ENCODE measurements around the gene SLC35F3. TPM values are rescaled to one million over a fixed set of nuclear protein-coding genes. Genes with fewer than 3 reads are reported as not detected.

SLC35F3 gene
- polyA plus RNA-seq, 1 donor from 2014 or later: 13.9 TPM

DNA sequence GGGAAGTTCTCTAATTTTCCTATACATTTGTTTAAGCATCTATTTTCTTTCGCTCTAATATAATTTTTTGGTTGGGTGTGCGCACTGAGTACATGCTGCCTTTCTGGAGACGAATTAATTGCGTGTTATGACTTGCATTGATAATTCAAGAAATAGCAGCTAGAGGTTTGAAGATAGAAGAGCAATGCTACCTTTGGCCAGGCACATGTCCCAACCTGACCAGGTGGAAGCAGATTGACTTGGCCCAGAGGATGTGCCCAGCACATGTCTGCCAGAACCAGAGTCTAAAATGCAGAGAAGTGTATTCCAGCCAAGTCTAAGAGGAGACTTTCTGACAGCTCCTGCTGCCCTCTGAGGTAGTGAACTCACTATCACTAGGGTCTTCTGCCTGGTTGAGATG lies 114.3 kb downstream of the SLC35F3 start:
- Histone ChIP-seq H3K79me2 (replicated peaks; ENCODE audit: insufficient read depth, low read length) (no peaks in the 10 kb centered on the region), H3K27me3 (ENCODE audit: insufficient read depth, low read depth, low read length) (no peaks in the 10 kb centered on the region), H2AFZ (ENCODE audit: low read depth, low read length) (no peak overlapping the region), H3K4me2 (ENCODE audit: low read length) (no peak overlapping the region), H3F3A (ENCODE audit: insufficient read depth, low read length, poor library complexity, severe bottlenecking) (no peaks in the 10 kb centered on the region), H3K27ac (ENCODE audit: low read length) (no peak overlapping the region), H4K20me1 (ENCODE audit: insufficient read depth) (no peaks in the 10 kb centered on the region), H3K9me2 (ENCODE audit: insufficient read depth, low read length) (no peaks in the 10 kb centered on the region), H3K36me3 (ENCODE audit: insufficient read depth, low read length) (no peaks in the 10 kb centered on the region), H3K9ac (ENCODE audit: low read length) (no peak overlapping the region), H3K4me3 (ENCODE audit: low read length) (no peak overlapping the region), H3K9me3 (ENCODE audit: low read length) (no peaks in the 10 kb centered on the region)
- no peak for TF ChIP-seq EP300 (conservative IDR thresholded peaks at IDR 0.05; ENCODE audit: poor library complexity, severe bottlenecking)
- no peak for TF ChIP-seq TAF1 (IDR thresholded peaks at IDR 0.05; ENCODE audit: low read depth)
- TF ChIP-seq SMC3 (conservative IDR thresholded peaks at IDR 0.05; ENCODE audit: poor library complexity): no peak
- TF ChIP-seq, protein P1, sequence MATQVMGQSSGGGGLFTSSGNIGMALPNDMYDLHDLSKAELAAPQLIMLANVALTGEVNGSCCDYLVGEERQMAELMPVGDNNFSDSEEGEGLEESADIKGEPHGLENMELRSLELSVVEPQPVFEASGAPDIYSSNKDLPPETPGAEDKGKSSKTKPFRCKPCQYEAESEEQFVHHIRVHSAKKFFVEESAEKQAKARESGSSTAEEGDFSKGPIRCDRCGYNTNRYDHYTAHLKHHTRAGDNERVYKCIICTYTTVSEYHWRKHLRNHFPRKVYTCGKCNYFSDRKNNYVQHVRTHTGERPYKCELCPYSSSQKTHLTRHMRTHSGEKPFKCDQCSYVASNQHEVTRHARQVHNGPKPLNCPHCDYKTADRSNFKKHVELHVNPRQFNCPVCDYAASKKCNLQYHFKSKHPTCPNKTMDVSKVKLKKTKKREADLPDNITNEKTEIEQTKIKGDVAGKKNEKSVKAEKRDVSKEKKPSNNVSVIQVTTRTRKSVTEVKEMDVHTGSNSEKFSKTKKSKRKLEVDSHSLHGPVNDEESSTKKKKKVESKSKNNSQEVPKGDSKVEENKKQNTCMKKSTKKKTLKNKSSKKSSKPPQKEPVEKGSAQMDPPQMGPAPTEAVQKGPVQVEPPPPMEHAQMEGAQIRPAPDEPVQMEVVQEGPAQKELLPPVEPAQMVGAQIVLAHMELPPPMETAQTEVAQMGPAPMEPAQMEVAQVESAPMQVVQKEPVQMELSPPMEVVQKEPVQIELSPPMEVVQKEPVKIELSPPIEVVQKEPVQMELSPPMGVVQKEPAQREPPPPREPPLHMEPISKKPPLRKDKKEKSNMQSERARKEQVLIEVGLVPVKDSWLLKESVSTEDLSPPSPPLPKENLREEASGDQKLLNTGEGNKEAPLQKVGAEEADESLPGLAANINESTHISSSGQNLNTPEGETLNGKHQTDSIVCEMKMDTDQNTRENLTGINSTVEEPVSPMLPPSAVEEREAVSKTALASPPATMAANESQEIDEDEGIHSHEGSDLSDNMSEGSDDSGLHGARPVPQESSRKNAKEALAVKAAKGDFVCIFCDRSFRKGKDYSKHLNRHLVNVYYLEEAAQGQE (IDR thresholded peaks at IDR 0.05; ENCODE audit: borderline replicate concordance): no peak
- TF ChIP-seq POLR2AphosphoS5 (IDR thresholded peaks at IDR 0.05): no peak
- TF ChIP-seq RAD21 (conservative IDR thresholded peaks at IDR 0.05): no peak
- TF ChIP-seq, protein P2, sequence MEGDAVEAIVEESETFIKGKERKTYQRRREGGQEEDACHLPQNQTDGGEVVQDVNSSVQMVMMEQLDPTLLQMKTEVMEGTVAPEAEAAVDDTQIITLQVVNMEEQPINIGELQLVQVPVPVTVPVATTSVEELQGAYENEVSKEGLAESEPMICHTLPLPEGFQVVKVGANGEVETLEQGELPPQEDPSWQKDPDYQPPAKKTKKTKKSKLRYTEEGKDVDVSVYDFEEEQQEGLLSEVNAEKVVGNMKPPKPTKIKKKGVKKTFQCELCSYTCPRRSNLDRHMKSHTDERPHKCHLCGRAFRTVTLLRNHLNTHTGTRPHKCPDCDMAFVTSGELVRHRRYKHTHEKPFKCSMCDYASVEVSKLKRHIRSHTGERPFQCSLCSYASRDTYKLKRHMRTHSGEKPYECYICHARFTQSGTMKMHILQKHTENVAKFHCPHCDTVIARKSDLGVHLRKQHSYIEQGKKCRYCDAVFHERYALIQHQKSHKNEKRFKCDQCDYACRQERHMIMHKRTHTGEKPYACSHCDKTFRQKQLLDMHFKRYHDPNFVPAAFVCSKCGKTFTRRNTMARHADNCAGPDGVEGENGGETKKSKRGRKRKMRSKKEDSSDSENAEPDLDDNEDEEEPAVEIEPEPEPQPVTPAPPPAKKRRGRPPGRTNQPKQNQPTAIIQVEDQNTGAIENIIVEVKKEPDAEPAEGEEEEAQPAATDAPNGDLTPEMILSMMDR (IDR thresholded peaks at IDR 0.05; ENCODE audit: poor library complexity, severe bottlenecking): no peak
- no peak for TF ChIP-seq MXI1 (conservative IDR thresholded peaks at IDR 0.05; ENCODE audit: poor library complexity, severe bottlenecking)
- no peak for TF ChIP-seq EZH2 (IDR thresholded peaks at IDR 0.05; ENCODE audit: borderline replicate concordance, insufficient read depth, low read length, poor library complexity, severe bottlenecking)

DNA sequence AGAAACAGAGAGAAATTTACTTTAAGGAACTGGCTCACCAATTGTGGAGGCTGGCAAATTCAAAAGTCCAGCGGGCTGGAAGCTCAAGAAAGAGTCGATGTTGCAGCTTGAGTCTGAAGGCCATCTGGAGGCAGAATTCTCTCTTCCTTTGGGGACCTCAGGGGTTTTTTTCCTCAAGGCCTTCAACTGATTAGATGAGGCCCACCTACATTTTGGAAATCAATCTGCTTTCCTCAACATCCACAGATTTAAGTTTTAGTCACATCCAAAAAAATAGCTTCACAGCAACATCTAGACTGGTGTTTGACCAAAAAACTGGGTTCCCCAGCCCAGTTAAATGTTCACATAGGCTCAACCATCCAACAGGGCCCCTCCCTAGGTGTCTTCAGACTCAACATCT lies 114.9 kb downstream of the SLC35F3 start:
- Histone ChIP-seq H3K27ac (ENCODE audit: low read length) (no peak overlapping the region), H3K27me3 (ENCODE audit: insufficient read depth, low read depth, low read length) (no peaks in the 10 kb centered on the region), H4K20me1 (ENCODE audit: insufficient read depth) (no peaks in the 10 kb centered on the region), H2AFZ (ENCODE audit: low read depth, low read length) (no peak overlapping the region), H3K9me3 (ENCODE audit: low read length) (no peaks in the 10 kb centered on the region), H3K36me3 (ENCODE audit: insufficient read depth, low read length) (no peaks in the 10 kb centered on the region), H3F3A (ENCODE audit: insufficient read depth, low read length, poor library complexity, severe bottlenecking) (no peaks in the 10 kb centered on the region), H3K9me2 (ENCODE audit: insufficient read depth, low read length) (no peaks in the 10 kb centered on the region), H3K4me3 (ENCODE audit: low read length) (no peak overlapping the region), H3K4me2 (ENCODE audit: low read length) (no peak overlapping the region), H3K9ac (ENCODE audit: low read length) (no peak overlapping the region), H3K79me2 (replicated peaks; ENCODE audit: insufficient read depth, low read length) (no peaks in the 10 kb centered on the region)
- TF ChIP-seq TAF1 (IDR thresholded peaks at IDR 0.05; ENCODE audit: low read depth) (no peak), EP300 (conservative IDR thresholded peaks at IDR 0.05; ENCODE audit: poor library complexity, severe bottlenecking) (no peak), EZH2 (IDR thresholded peaks at IDR 0.05; ENCODE audit: borderline replicate concordance, insufficient read depth, low read length, poor library complexity, severe bottlenecking) (no peak), RAD21 (conservative IDR thresholded peaks at IDR 0.05) (no peak), POLR2AphosphoS5 (IDR thresholded peaks at IDR 0.05) (no peak), SMC3 (conservative IDR thresholded peaks at IDR 0.05; ENCODE audit: poor library complexity) (no peak), MXI1 (conservative IDR thresholded peaks at IDR 0.05; ENCODE audit: poor library complexity, severe bottlenecking) (no peak)
- TF ChIP-seq, protein P2 (IDR thresholded peaks at IDR 0.05; ENCODE audit: poor library complexity, severe bottlenecking): no peak
- TF ChIP-seq, protein P1 (IDR thresholded peaks at IDR 0.05; ENCODE audit: borderline replicate concordance): no peak
